ENCODE data around the gene MTMR3. TPM values are rescaled to one million over a fixed set of nuclear protein-coding genes. Genes with fewer than 3 reads are reported as not detected.

The MTMR3 gene
- total and polyA plus RNA-seq, 2 of the 8 experiments (the other 6 are each of a cell fraction or from before 2014, with no cell fraction given) = 16.9 to 18.5 TPM

DNA sequence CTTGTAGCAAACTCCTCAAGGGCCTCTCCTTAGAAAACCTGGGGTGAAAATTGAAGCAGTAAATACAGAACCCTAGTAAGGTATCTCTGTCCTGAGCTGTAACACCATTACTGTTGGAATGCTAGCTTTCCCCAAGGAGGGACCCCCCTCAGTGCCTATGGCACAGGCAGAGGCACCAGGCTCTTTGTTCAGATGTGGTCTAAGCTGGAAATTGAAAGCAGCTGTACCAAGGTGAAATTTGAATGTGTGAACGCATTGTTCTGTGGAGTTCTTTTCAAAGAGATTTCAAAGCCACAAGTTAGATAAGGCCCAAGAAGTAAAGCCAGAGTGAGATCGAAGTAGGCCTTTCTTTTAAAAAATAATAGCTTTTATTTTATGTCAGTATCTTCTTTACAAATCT lies 125.4 kb downstream of the MTMR3 start:
- H3K4me3 ChIP-seq (ENCODE audit: extremely low read depth in 1 of 4, insufficient read depth in 2 of 4, low read depth in 3 of 4, low read length in 4 of 4) = no peak overlapping the region
- no peak overlapping the region for H4K5ac ChIP-seq (ENCODE audit: insufficient read length, low read depth, low read length)
- H2BK20ac ChIP-seq (ENCODE audit: low read length) = no peak overlapping the region
- no peak overlapping the region for H3K18ac ChIP-seq (ENCODE audit: extremely low read depth, low read length)
- FAIRE-seq = no peak
- CTCF ChIA-PET (ENCODE audit: partially characterized antibody) = interaction anchor here (0.6 to 2.3 kb wide), 10 partner anchors 8 to 373 kb away, joined by 3 to 5 read pairs (median 4); no protein-coding TSS in a partner anchor
- H3K56ac ChIP-seq (replicated peaks; ENCODE audit: insufficient read length, low read depth, low read length) = no peak overlapping the region
- no peaks in the 10 kb centered on the region for H3K27me3 ChIP-seq (replicated peaks in 1 of 4; ENCODE audit: control insufficient read depth in 3 of 4, extremely low read depth in 1 of 4, insufficient read depth in 3 of 4, low read length in 3 of 4)
- no peak overlapping the region for H3K4me2 ChIP-seq (ENCODE audit: insufficient read depth in 1 of 2, low read depth in 2 of 2, low read length in 2 of 2)
- DNase-seq (ENCODE audit: low read depth in 1 of 2, low spot score in 2 of 2) = no peak
- H3K23ac ChIP-seq (ENCODE audit: insufficient read length) = no peak overlapping the region
- H2BK15ac ChIP-seq (ENCODE audit: low read length) = no peak overlapping the region
- WGBS, 2 experiments (ENCODE audit: extremely low coverage in 1 of 2, insufficient coverage in 1 of 2, insufficient read length in 1 of 2, insufficient replicate concordance in 2 of 2, low coverage in 1 of 2, low lambda C conversion rate in 2 of 2, missing lambda C conversion rate in 1 of 2) = 88% methylated on average over 2 of the region's 2 CpGs; no CpG with 5 or more reads in 1 of the 2 experiments
- H2AFZ ChIP-seq (ENCODE audit: low read length) = no peak overlapping the region
- H2AK5ac ChIP-seq (ENCODE audit: low read depth, low read length) = no peak overlapping the region
- H3K36me3 ChIP-seq (ENCODE audit: control insufficient read depth in 2 of 4, insufficient read depth in 4 of 4, low read length in 3 of 4) = peaks cover 0 to 26% (median 3%) of the 10 kb centered on the region in 4 experiments; a peak in 4 of 8 replicates
- peaks cover 0 to 2% (median 0%) of the 10 kb centered on the region in 4 experiments; a peak in 3 of 7 replicates for H3K4me1 ChIP-seq (replicated peaks in 1 of 4; ENCODE audit: control insufficient read depth in 3 of 4, insufficient read depth in 4 of 4, low read length in 3 of 4)
- no peak overlapping the region for H3K4ac ChIP-seq (replicated peaks; ENCODE audit: insufficient read length, low read depth, low read length)
- no peaks in the 10 kb centered on the region for H3K9me3 ChIP-seq (ENCODE audit: insufficient read depth in 2 of 2, low read depth in 1 of 2, low read length in 1 of 2)
- no peaks in the 10 kb centered on the region; the same call in 1 of the 2 replicates for H3K79me1 ChIP-seq (ENCODE audit: low read depth, low read length)
- H2BK5ac ChIP-seq (ENCODE audit: low read depth, low read length) = no peak overlapping the region
- H4K20me1 ChIP-seq (replicated peaks in 1 of 2; ENCODE audit: control insufficient read depth in 1 of 2, insufficient read depth in 2 of 2, low read length in 2 of 2) = peaks cover 0 to 2% of the 10 kb centered on the region in 2 experiments
- no peak overlapping the region for H4K8ac ChIP-seq (ENCODE audit: extremely low read depth, insufficient read depth, low read length)
- H3K27ac ChIP-seq (ENCODE audit: low read depth, low read length) = no peak overlapping the region
- no peaks in the 10 kb centered on the region for H3K23me2 ChIP-seq (ENCODE audit: low read depth, low read length)
- H3K9ac ChIP-seq (replicated peaks in 1 of 4; ENCODE audit: extremely low read depth in 1 of 4, low read depth in 3 of 4, low read length in 3 of 4) = no peak overlapping the region
- no peak overlapping the region for H3K14ac ChIP-seq (ENCODE audit: insufficient read length)
- H3K79me2 ChIP-seq (ENCODE audit: control insufficient read depth in 1 of 2, insufficient read depth in 2 of 2, low read length in 2 of 2) = no peaks in the 10 kb centered on the region
- H2BK120ac ChIP-seq (replicated peaks; ENCODE audit: low read depth, low read length) = no peak overlapping the region
- no peak overlapping the region for H4K91ac ChIP-seq (replicated peaks; ENCODE audit: insufficient read length, low read length)
- no peak overlapping the region for H2BK12ac ChIP-seq (ENCODE audit: low read depth, low read length)
- POLR2A ChIA-PET (ENCODE audit: partially characterized antibody) = no interaction called here
- TF ChIP-seq CHD1 (IDR thresholded peaks at IDR 0.05; ENCODE audit: low read depth, low read length) (no peak), SIX5 (IDR thresholded peaks at IDR 0.05; ENCODE audit: low read depth, low read length) (no peak), SIN3A (conservative IDR thresholded peaks at IDR 0.05 in 1 of 2, IDR thresholded peaks at IDR 0.05 in 1 of 2; ENCODE audit: low read depth in 1 of 2, low read length in 2 of 2) (no peak), TBP (IDR thresholded peaks at IDR 0.05; ENCODE audit: low read depth, low read length) (no peak)
- TF ChIP-seq, protein P1, sequence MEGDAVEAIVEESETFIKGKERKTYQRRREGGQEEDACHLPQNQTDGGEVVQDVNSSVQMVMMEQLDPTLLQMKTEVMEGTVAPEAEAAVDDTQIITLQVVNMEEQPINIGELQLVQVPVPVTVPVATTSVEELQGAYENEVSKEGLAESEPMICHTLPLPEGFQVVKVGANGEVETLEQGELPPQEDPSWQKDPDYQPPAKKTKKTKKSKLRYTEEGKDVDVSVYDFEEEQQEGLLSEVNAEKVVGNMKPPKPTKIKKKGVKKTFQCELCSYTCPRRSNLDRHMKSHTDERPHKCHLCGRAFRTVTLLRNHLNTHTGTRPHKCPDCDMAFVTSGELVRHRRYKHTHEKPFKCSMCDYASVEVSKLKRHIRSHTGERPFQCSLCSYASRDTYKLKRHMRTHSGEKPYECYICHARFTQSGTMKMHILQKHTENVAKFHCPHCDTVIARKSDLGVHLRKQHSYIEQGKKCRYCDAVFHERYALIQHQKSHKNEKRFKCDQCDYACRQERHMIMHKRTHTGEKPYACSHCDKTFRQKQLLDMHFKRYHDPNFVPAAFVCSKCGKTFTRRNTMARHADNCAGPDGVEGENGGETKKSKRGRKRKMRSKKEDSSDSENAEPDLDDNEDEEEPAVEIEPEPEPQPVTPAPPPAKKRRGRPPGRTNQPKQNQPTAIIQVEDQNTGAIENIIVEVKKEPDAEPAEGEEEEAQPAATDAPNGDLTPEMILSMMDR (IDR thresholded peaks at IDR 0.05; ENCODE audit: control extremely low read depth in 1 of 3, insufficient read depth in 1 of 3, low read depth in 1 of 3, low read length in 3 of 3) = no peak
